Hematopoietic multipotent progenitor cell (in vitro differentiated cells): Measurements from ENCODE around the gene TMTC3. TPM values are rescaled to one million over a fixed set of nuclear protein-coding genes. Genes with fewer than 3 reads are reported as not detected.

Source experiments
- DNase-seq, 3 donors: peaks; one replicate each; pipeline ENCODE4 v3.0.0-alpha.2; 2011 to 2015; ENCODE audit warnings: low read depth in 2 of 3, low spot score in 2 of 3
- total RNA-seq: library from RNA; depleted of rRNA; stranded (reverse); fragments of >200 nt; gene quantifications from one replicate; pipeline ENCODE4 v1.2.3, GENCODE V29; 2012

Gene TMTC3
- total RNA-seq, 1 donor = 5.9 TPM

DNA sequence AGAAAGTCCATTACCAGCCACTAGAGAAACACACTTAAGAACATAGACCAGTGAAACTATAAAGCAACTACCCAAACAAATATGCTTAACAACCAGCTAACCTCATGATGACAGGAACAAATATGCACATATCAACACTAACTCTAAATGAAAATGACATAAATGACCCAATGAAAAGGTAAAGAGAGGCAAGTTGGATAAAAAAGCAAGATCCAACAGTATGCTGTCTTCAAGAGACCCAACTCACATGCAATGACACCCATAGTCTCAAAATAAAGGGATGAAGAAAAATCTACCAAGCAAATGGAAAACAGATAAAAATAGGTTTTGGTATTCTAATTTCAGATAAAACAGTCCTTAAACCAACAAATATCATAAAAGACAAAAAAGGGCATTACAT lies 77.8 kb downstream of the TMTC3 start:
- no peak for DNase-seq

DNA sequence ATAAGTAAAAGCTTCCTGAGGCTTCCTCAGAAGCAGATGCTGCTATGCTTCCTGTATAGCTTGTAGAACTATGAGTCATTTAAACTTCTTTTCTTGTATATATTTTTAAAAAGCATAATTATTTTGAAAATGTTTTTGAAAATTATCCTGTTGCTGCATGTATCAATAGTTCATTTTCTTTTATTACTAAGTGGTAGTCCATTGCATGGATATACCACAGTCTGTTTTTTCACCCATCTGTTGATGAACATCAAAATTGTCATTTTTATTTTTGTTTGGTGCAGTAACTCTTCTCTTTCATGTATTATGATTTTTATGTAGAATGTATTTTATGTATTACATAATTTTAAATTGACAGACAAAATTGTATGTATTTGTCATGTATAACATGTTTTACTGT lies 81.4 kb downstream of the TMTC3 start:
- DNase-seq = no peak

DNA sequence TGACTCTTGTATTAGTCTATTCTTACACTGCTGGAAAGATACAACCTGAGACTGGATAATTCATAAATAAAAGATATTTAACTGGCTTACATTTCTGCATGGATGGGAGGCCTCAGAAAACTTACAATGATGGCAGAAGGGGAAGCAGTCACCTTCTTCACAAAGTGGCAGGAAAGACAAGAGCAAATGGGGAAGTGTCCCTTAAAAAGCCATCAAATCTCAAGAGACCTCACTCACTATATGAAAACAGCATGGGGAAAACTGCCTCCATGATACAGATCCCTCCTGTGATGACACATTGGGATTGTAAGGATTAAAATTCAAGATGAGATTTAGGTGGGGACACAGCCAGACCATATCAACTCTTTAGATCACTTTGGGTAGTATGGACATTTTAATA lies 83.7 kb downstream of the TMTC3 start:
- no peak for DNase-seq

DNA sequence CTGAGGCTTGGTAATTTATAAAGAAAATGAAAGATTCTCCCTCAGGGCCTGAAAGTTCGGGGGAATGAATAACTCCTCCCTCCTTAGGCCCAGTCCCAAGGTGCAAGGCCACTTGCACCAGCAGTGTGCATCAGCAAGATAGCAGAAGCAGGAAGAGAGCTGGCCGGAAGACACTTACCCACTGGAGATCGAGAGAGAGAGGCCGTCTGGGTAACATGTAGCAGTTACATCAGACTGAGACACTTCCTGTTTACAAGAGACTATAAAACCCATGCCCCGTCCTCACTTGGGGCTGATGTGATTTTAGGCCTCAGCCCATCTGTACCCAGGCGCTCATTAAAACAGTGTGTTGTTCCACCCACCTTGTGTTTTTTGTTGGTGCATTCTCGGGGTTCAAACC lies 85.2 kb downstream of the TMTC3 start:
- no peak for DNase-seq

DNA sequence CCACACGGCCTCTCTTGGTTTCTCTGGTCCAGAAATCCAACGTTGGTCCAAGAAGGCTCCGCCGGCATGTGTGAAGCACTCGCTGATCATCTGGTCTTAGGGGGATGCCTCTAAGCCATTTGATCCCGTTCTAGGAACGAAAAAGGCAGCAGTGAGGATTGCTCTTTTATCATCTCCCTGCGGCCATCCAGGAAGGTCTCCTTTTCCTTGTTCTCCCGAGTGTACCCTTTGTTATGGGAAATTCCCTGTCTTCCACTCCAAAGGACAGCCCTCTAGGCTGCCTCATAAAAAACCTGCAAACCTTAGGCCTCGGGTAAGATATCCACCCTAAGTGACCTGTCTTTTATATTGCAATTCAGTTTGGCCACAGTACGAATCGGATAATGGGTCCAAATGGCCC lies 85.8 kb downstream of the TMTC3 start:
- no peak for DNase-seq

DNA sequence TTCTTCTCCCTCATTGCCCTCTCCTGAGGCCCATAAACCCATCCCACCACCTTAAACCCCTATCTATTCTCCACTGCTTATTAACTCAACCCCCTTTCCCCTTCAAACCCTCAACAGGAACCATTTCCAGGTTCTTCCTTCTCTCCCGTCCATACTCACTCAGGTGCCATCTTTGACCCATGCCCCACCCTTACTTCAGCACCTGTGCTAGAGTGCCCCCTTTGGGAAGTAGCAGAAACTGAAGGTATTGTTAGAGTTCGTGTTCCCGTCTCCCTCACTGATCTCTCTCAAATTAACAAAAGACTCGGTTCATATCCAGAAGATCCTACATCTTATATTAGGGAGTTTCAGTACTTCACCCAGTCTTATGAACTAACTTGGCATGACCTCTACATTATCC lies 86.6 kb downstream of the TMTC3 start:
- no peak for DNase-seq

DNA sequence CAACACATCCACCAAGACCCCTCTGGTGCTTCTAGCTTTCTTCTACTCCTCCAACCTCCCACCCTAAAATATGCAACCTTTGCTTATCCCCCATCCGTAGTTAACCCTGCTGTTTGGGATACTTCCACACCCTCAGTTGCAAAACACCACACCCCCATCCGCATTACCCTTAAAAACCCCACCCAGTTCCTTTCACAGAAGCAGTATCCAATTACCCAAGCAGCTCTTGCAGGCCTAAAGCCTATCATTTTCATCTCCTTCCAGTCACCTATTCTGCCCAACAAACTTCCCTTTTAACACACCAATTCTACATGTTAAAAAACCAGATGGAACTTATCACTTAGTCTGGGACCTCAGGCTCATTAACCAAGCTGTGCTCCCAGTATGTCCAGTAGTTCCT lies 88.2 kb downstream of the TMTC3 start:
- no peak for DNase-seq

DNA sequence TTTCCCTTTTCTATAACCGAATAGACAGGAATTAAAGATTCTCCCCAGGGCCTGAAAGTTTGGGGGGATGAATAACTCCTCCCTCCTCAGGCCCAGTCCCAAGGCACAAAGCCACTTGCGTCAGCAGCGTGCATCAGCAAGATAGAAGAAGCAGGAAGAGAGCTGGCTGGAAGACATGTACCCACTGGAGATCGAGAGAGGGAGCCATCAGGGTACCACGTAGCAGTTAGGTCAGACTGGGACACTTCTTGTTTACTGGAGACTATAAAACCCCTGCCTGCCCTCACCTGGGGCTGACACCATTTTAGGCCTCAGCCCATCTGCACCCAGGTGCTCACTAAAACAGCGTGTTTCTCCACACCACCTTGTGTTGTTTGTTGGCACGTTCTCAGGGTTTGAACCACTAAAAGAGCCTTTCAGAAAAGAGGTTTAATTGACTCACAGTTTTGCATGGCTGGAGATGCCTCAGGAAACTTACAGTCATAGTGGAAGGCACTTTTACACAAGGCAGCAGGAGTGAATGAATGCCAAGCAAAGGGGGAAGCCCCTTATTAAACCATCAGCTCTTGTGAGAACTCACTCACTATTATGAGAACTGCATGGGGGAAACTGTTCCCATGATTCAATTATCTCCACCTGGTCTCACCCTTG lies 93.2 kb downstream of the TMTC3 start:
- no peak for DNase-seq

DNA sequence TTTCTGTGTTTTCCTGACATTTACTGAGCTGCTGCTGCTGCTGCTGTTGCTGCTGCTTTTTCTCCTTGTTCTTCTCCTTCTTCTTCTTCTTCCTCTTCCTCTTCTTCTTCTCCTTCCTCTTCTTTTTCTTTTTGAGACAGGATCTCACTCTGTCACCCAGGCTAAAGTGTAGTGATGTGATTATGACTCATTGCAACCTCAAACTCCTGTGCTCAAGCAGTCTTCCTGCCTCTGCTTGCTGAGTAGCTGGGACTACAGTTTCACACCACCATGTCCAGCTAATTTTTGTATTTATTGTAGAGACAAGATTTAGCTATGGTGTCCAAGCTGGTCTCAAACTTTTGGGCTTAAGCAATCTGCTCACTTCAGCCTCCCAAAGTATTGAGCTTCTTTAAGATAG lies 95.8 kb downstream of the TMTC3 start:
- DNase-seq = no peak

DNA sequence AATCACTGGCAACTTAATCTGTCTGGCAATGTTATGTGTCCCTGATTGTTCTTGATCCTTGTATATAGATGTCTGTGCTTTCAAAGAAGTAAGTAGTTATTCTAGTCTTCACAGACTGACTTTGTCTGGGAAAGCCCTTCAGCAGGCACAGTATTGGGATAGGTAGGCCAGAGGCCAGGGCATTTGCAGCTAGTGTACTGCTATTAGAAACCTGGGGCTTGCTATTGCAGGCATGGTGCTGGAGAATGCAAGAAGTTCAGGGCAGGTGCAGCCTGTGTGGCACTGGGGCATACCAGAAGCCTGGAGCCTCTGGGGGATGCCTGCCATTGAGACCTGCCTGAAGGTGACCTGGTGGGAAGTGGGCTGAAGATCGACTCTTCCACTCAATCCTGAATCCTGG lies 96.3 kb downstream of the TMTC3 start:
- no peak for DNase-seq

DNA sequence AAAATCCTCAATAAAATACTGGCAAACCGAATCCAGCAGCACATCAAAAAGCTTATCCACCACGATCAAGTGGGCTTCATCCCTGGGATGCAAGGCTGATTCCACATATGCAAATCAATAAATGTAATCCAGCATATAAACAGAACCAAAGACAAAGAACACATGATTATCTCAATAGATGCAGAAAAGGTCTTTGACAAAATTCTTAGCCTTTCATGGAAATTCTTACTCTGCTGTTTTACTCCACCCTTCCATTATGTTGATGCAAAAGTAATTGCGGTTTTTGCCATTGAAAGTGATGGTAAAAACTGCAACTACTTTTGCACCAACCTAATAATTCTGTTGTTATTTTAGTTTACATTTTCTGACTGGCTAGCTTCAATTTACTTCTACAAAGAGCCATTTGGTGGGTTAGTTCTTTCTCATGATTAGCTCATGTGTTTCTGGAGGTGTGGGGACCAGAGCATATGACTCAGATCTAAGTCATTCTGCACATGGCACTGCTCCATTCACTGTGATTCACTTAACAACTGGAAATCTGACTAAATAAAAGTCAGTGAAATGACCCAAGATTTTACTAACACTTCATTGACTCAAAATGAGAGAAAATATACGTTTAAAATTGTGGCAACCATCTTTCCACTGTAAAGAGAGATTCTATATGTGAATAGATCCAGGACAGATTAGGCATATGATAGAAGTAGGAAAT lies 99.9 kb downstream of the TMTC3 start:
- no peak for DNase-seq

DNA sequence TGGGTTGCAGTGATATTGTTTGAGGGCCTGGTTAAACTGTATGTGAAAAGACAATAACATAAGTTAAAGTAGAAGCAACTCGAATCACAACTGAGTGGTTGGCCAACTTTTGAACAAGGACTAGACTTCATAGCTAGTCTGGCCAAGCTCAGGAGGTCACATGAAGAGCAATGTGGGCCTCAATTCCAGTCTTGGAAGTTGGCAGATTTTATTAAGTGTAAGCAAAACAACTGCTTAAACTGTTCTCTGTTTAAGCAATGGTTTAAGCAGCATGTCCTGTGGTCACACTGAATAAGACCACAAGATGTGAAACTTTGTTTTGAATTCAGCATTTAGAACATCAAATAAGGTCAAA lies 100.4 kb downstream of the TMTC3 start:
- DNase-seq = no peak

DNA sequence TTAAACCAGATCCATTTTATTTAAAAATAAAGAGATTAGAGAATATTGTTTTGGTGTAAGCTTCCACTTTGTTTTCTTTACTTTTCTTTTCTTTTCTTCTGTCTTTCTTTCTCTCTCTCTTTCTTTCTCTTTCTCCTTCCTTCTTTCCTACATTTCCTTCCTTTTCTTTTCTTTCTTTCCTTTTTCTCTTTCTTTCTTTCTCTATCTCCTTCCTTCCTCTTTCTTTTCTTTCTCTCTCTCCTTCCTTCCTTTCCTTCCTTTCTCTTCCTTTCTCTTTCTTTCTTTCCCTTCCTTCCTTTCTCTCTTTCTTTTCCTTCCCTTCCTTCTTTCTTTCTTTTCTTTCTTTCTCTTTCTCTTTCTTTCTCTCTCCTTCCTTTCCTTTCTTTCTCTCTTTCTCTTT lies 100.8 kb downstream of the TMTC3 start:
- DNase-seq = no peak

DNA sequence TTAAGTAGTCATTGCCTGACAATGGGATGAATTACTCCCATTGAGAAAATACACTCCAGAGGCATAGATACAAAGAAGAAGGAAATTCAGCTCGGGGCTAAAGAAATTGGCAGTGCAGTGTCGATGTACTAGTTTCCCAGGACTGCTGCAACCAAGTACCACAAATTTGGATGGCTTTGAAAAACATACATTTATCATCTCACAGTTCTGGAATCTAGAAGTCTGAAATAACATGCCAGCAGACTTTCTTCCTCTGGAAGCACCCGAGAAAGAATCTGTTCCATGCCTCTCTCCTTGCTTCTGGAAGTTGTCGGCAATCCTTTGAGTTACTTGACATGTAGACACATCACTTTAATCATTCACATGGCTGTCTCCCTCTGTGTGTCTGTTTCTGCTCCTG lies 101.9 kb downstream of the TMTC3 start:
- DNase-seq = no peak

DNA sequence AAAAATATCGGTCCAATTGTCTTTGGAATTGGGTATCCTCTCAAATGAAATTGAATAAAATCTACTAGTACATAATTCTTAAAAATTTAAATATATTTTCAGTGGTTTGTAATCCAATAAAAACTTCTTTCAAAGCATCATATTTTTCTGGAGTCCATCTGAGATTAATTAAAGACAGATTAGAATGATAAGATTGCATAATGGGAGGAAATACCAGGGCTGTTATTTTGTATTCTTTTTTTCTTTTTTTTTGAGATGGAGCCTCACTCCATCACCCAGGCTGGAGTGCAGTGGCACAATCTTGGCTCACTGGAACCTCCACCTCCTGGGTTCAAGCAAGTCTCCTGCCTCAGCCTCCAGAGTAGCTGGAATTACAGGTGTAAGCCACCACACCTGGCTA lies 103.8 kb downstream of the TMTC3 start:
- no peak for DNase-seq

DNA sequence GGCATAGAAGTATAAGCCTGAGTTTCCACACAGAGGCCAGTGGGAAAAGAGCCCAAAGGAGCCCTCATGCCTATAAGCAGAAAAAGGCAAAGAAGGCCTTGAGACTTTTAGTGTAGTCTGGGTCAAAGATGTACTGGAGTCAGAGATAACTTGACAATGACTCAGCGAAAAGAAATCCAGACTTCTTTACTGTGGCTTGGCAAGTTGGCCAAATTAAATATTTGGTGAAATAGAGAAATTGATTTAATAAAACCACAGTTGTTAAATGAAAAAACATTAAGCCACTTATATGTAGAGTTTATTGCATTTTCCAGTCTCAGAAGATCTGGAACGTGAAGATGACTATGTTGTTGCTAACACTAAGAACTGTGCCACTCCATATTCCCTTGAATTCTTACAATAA lies 105.1 kb downstream of the TMTC3 start:
- no peak for DNase-seq

DNA sequence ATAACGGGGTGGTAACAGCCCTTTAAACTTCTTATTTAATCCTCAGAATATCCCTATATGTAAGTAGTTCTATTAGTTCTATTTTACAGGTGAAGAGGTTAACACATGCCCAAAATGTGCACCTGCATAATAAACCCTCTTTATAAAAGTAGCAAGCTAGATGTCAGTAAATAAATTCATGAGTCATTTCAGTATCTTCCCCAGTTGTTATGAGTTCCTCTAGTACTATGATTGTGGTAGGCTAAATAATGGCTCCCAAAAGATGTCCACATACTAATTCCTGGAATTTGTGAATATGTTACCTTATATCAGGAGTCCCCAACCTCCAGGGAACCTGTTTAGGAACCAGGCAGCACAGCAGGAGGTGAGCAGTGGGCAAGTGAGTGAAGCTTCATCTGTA lies 106.5 kb downstream of the TMTC3 start:
- no peak for DNase-seq

Other genes starting within 250 kb of the TMTC3 start
- not detected for gene C12orf50, start 112.9 kb upstream of the TMTC3 start, total RNA-seq
- 15.1 TPM for gene CEP290, start 219 bp upstream of the TMTC3 start, total RNA-seq